DOHH2 (cell line): ENCODE measurements around the gene FBN2.

Experiments used
- EZH2phosphoT487 ChIP-seq: fragments of 200-600 bp; sonication (generic); IDR thresholded peaks from 2 replicates; pipeline ENCODE4 v1.6.1; 2017; ENCODE audit warnings: borderline replicate concordance, mild to moderate bottlenecking, antibody characterized with exemption, low read length, moderate library complexity, mixed read lengths
- TF ChIP-seq, protein P1 (sequence below): fragments of 200-600 bp; sonication (generic); IDR thresholded peaks from one replicate; pipeline ENCODE4 v1.5.1; 2014; ENCODE audit warnings: antibody characterized with exemption, mild to moderate bottlenecking, low read depth, low read length; ENCODE audit not compliant: poor library complexity, severe bottlenecking

DNA sequence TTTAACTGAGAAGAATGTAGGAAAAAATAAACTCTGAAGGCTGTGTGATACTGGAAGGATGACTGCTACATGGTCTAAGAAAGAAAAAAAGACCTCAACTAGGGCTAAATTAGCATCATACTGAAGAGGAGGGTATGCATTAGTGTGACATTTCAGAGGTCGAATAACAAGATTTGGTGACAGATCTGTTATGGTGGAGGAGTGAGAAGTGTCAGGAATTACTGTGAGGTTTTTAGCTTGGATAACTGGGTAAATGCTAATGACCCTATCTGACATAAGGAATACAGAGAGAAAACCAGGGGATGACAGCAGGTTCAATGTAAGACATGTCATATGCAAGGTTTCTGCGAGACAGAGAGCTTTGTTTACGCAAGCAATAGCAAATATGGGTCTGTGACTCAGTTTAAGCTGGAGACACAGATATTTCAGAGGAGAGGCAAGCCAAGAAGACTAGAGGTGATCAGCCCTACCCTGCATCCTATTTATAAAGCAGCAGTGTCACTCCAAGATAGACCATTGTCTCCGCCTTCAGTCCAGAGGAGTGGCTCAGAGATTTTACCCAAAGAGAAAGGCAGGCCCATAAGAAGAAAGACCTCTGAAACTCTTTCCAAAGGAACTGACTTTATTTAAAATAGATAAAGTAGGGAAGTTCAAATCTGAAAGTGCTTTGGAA lies 44.3 kb downstream of the FBN2 start:
- TF ChIP-seq, protein P1, sequence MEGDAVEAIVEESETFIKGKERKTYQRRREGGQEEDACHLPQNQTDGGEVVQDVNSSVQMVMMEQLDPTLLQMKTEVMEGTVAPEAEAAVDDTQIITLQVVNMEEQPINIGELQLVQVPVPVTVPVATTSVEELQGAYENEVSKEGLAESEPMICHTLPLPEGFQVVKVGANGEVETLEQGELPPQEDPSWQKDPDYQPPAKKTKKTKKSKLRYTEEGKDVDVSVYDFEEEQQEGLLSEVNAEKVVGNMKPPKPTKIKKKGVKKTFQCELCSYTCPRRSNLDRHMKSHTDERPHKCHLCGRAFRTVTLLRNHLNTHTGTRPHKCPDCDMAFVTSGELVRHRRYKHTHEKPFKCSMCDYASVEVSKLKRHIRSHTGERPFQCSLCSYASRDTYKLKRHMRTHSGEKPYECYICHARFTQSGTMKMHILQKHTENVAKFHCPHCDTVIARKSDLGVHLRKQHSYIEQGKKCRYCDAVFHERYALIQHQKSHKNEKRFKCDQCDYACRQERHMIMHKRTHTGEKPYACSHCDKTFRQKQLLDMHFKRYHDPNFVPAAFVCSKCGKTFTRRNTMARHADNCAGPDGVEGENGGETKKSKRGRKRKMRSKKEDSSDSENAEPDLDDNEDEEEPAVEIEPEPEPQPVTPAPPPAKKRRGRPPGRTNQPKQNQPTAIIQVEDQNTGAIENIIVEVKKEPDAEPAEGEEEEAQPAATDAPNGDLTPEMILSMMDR = no peak
- no peak for TF ChIP-seq EZH2phosphoT487
